Naive thymus-derived CD8-positive, alpha-beta T cell (primary cell): ENCODE measurements around the gene PTCH2. TPM values are rescaled to one million over a fixed set of nuclear protein-coding genes. Genes with fewer than 3 reads are reported as not detected.

Experiments used
- ATAC-seq, 2 donors: fragments of 150-1000 bp; cut with Tn5 transposase in 1 of 2; sonication (Bioruptor Pico), chemical (Tn5 transposase) in 1 of 2; 1 replicate in 1 of 2; 2 replicates in 1 of 2; pipeline ENCODE4 v1.10.0; 2021; ENCODE audit warnings: mild to moderate bottlenecking in 2 of 2, moderate library complexity in 2 of 2
- POLR2A ChIA-PET: fragments of 350-600 bp; sonication (Branson Sonifier 250); formaldehyde crosslinking; loops from one replicate; lab custom pipeline; 2021; ENCODE audit warnings: antibody characterized with exemption; lab: Charles Lee
- DNase-seq, 10 donors: peaks; one replicate each; pipeline versions ENCODE4 v3.0.0 to v3.0.0-alpha.2; 2020 to 2022
- H3K27ac Mint-ChIP-seq, 10 donors: one replicate each; pipeline ENCODE4 v1.8.0; 2020 to 2022; ENCODE audit warnings: mild to moderate bottlenecking in 10 of 10, mixed read lengths in 10 of 10, moderate library complexity in 4 of 10, inconsistent platforms in 1 of 10
- H3K27me3 Mint-ChIP-seq, 5 donors: one replicate each; pipeline ENCODE4 v1.8.0; 2021 to 2022; ENCODE audit warnings: mixed read lengths in 5 of 5
- H3K36me3 Mint-ChIP-seq, 3 donors: one replicate each; pipeline ENCODE4 v1.8.0; 2020 to 2022; ENCODE audit warnings: mixed read lengths in 3 of 3, mild to moderate bottlenecking in 2 of 3, inconsistent platforms in 1 of 3
- H3K4me1 Mint-ChIP-seq, 4 donors: one replicate each; pipeline ENCODE4 v1.8.0; 2021 to 2022; ENCODE audit warnings: mixed read lengths in 4 of 4
- H3K4me3 Mint-ChIP-seq, 10 donors: one replicate each; pipeline ENCODE4 v1.8.0; 2020 to 2022; ENCODE audit warnings: mild to moderate bottlenecking in 10 of 10, mixed read lengths in 10 of 10, moderate library complexity in 6 of 10, inconsistent platforms in 1 of 10
- H3K9me3 Mint-ChIP-seq, 9 donors: one replicate each; pipeline ENCODE4 v1.8.0; 2020 to 2022; ENCODE audit warnings: mixed read lengths in 9 of 9, mild to moderate bottlenecking in 3 of 9, inconsistent platforms in 1 of 9, moderate library complexity in 1 of 9
- polyA plus RNA-seq, 3 donors: library from polyadenylated mRNA; unstranded; fragments of 300-500 nt; fragmentation: Illumina TruSeq; gene quantifications; one replicate each; pipeline ENCODE4 v1.2.3, GENCODE V29; 2021
- total RNA-seq, 8 experiments: library from RNA in 2 of 8; stranded (reverse) in 2 of 8; gene quantifications; one replicate each; pipeline ENCODE4 v1.2.3 and lab custom pipeline; 2021 to 2026

Gene PTCH2, protein sequence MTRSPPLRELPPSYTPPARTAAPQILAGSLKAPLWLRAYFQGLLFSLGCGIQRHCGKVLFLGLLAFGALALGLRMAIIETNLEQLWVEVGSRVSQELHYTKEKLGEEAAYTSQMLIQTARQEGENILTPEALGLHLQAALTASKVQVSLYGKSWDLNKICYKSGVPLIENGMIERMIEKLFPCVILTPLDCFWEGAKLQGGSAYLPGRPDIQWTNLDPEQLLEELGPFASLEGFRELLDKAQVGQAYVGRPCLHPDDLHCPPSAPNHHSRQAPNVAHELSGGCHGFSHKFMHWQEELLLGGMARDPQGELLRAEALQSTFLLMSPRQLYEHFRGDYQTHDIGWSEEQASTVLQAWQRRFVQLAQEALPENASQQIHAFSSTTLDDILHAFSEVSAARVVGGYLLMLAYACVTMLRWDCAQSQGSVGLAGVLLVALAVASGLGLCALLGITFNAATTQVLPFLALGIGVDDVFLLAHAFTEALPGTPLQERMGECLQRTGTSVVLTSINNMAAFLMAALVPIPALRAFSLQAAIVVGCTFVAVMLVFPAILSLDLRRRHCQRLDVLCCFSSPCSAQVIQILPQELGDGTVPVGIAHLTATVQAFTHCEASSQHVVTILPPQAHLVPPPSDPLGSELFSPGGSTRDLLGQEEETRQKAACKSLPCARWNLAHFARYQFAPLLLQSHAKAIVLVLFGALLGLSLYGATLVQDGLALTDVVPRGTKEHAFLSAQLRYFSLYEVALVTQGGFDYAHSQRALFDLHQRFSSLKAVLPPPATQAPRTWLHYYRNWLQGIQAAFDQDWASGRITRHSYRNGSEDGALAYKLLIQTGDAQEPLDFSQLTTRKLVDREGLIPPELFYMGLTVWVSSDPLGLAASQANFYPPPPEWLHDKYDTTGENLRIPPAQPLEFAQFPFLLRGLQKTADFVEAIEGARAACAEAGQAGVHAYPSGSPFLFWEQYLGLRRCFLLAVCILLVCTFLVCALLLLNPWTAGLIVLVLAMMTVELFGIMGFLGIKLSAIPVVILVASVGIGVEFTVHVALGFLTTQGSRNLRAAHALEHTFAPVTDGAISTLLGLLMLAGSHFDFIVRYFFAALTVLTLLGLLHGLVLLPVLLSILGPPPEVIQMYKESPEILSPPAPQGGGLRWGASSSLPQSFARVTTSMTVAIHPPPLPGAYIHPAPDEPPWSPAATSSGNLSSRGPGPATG
- 1 to 10 TPM; 1.6 to 2.0 TPM for total RNA-seq
- polyA plus RNA-seq: not detected
- 0.86 to 2.4 (median 1.7) reads per million in 6 experiments for total RNA-seq (lab: John Stamatoyannopoulos, UW)

DNA sequence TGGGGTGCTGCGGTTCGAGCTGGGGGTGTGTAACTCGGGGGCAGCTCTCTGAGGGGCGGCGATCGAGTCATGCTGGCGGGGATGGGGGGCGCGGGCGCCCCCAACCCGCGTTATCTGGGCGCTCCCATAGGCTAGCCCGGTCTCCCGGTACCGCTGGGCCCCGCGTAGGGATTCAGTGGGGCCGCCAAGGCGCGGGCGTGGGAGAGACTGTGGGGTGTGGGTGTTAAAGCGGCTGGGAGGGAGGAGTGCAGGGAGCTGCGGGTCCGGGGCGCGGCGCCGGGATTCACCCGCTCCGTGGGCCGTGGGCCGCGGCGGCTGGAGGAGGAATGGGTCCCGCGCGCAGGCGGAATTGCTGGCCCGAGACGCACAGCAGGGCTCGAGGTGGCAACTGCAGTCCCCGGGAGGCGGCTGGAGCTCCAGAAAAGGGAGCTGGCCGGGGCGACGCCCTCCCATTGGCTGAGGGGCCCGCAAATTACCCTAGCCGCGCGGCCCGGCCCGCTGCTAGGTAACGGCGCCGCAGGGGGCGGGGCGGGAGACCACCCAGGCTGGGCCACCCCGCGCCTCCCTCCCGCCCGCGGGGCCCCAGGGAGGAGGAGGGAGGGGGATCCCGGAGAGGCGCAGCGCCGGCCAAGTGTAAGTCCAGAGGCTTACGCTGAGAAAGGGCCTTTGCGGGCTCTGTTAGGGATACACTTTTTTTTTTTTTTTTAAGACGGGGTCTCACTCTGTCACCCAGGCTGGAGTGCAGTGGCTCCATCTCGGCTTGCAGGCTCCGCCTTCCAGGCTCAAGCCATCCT lies at the start of gene PTCH2:
PTCH2 (minus strand) TSS at position 392 of the 794 bp plus-strand sequence; CDS start at position 71, 321 bp downstream.
- peaks cover 3 to 8% (median 7%) of the 10 kb centered on the region in 4 donors for H3K4me1 Mint-ChIP-seq
- H3K27me3 Mint-ChIP-seq: peaks cover 0 to 7% (median 3%) of the 10 kb centered on the region in 5 donors
- peak within 1 kb of the TSS; percentile 68 to 81 (median 76) for H3K4me3 Mint-ChIP-seq
- DNase-seq (peak; percentile 20 to 67 (median 36)), ATAC-seq (peak; percentile 83 to 91)
- H3K36me3 Mint-ChIP-seq: no peaks in the 10 kb centered on the region
- no peaks in the 10 kb centered on the region for H3K9me3 Mint-ChIP-seq
- H3K27ac Mint-ChIP-seq: peak within 1 kb of the TSS in 5 of 10 donors; percentile 57 to 76 (median 70)
- POLR2A ChIA-PET: interaction anchor here (0.6 to 2.2 kb wide), 10 partner anchors 24 to 320 kb away, joined by 3 to 12 read pairs (median 4); partner anchors contain the start of genes PLK3, RNU5D-1 and RPS8

- H3K4me1 Mint-ChIP-seq: no peaks in the 10 kb centered on the region
- H3K9me3 Mint-ChIP-seq: peaks cover 0 to 40% (median 20%) of the 10 kb centered on the region in 9 donors
- ATAC-seq (no peak), DNase-seq (no peak)
- no peak overlapping the region for H3K4me3 Mint-ChIP-seq
- no peak overlapping the region for H3K27ac Mint-ChIP-seq
- peaks cover 36 to 69% (median 66%) of the 10 kb centered on the region in 3 donors for H3K36me3 Mint-ChIP-seq
- H3K27me3 Mint-ChIP-seq: no peaks in the 10 kb centered on the region
- POLR2A ChIA-PET: no interaction called here
Observed at GRCh38 chr1:44890007-44890406, 47.0 kb upstream of the PTCH2 start.

DNA sequence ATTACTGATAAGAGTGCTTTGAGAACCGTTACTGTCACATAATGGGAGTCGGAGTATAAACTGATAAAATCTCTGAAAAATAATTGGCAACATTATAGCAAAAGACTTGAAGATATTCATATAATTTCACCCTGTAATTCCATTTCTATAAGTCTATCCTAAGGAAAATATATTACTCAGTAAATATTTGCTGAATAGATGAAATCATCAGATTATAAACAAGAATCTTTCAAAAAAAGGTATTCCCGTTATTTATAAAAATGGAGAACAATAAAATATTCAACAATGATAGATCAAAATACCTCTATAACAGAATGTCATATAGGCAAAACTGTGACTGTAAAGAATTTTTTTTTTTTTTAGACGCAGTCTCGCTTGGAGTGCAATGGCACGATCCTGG lies 42.4 kb upstream of the PTCH2 start:
- H3K9me3 Mint-ChIP-seq: peaks cover 0 to 32% (median 11%) of the 10 kb centered on the region in 9 donors
- POLR2A ChIA-PET: interaction anchor here (0.7 kb wide), 1 partner anchor 8 kb away, joined by 3 read pairs; no protein-coding TSS in a partner anchor

DNA sequence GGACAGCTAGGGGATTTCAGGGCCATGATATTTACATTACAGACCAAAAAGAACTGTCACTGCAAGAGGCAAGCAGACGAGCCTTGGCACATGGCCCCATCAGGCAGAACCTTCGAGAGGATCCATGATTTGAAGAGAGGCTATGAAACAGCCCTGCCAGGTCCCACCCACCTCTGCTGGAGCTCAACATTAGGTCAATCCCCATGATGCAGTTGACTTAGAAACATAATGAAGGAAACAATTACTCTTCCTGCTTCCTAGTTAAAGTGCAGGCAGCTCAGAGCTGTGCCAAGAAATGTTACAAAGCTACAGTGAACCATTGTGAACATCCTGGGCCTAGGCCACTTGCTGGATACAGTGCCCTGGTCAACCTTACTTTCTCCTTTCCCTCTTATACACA lies 41.7 kb upstream of the PTCH2 start:
- H3K4me3 Mint-ChIP-seq: no peak overlapping the region
- POLR2A ChIA-PET: no interaction called here

More for the DNA sequence above, 42.4 kb upstream of the PTCH2 start:
- no peak for ATAC-seq
- no peaks in the 10 kb centered on the region for H3K27me3 Mint-ChIP-seq
- H3K4me3 Mint-ChIP-seq: no peak overlapping the region
- no peak for DNase-seq
- H3K4me1 Mint-ChIP-seq: no peaks in the 10 kb centered on the region
- H3K36me3 Mint-ChIP-seq: peaks cover 21 to 66% (median 62%) of the 10 kb centered on the region in 3 donors
- H3K27ac Mint-ChIP-seq: no peak overlapping the region

GRCh38 chr1:44881011-44881632 lies 38.1 kb upstream of the PTCH2 start:
- no peak for ATAC-seq
- peaks cover 6 to 64% (median 37%) of the 10 kb centered on the region in 3 donors for H3K36me3 Mint-ChIP-seq
- peaks cover 0 to 1% (median 0%) of the 10 kb centered on the region in 4 donors for H3K4me1 Mint-ChIP-seq
- H3K4me3 Mint-ChIP-seq: no peak overlapping the region
- peaks cover 0 to 6% (median 0%) of the 10 kb centered on the region in 9 donors for H3K9me3 Mint-ChIP-seq
- POLR2A ChIA-PET: no interaction called here
- H3K27me3 Mint-ChIP-seq: no peaks in the 10 kb centered on the region
- no peak overlapping the region for H3K27ac Mint-ChIP-seq
- DNase-seq: no peak

More for the DNA sequence above, 41.7 kb upstream of the PTCH2 start:
- ATAC-seq (no peak), DNase-seq (no peak)
- H3K36me3 Mint-ChIP-seq: peaks cover 15 to 65% (median 65%) of the 10 kb centered on the region in 3 donors
- no peaks in the 10 kb centered on the region for H3K4me1 Mint-ChIP-seq
- no peaks in the 10 kb centered on the region for H3K27me3 Mint-ChIP-seq
- peaks cover 0 to 26% (median 9%) of the 10 kb centered on the region in 9 donors for H3K9me3 Mint-ChIP-seq
- peak overlapping the region in 1 of 10 donors; percentile 43 for H3K27ac Mint-ChIP-seq

DNA sequence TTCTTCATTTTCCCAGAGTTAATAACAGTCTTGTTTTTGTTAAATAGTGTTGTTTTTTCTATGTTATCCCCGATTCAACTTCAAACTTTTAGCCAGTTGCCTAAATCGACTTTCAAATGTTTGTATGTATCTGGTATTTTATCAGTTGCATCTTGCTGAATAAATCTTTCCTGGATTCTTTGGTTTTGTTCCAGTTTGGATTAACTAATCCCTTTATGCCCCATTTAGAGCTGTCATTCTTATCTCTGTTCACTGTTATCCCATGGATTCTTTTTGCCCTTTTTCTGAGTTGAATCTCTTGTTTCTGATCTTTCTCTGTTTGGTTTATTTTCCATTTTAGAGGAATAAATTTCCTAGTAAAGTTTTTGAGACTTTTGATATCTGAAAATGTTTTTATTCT lies 31.1 kb upstream of the PTCH2 start:
- Mint-ChIP-seq H3K36me3 (peaks cover 7 to 60% (median 25%) of the 10 kb centered on the region in 3 donors), H3K4me3 (no peak overlapping the region), H3K27me3 (no peaks in the 10 kb centered on the region), H3K9me3 (no peaks in the 10 kb centered on the region), H3K4me1 (peaks cover 0 to 1% (median 0%) of the 10 kb centered on the region in 4 donors), H3K27ac (no peak overlapping the region)
- ATAC-seq: no peak
- POLR2A ChIA-PET: no interaction called here
- DNase-seq: no peak

GRCh38 chr1:44870096-44870495 lies 27.0 kb upstream of the PTCH2 start:
- H3K9me3 Mint-ChIP-seq: no peaks in the 10 kb centered on the region
- H3K27ac Mint-ChIP-seq: peak overlapping the region in 5 of 10 donors; percentile 4 to 69 (median 39)
- H3K27me3 Mint-ChIP-seq: no peaks in the 10 kb centered on the region
- H3K36me3 Mint-ChIP-seq: peaks cover 7 to 59% (median 26%) of the 10 kb centered on the region in 3 donors
- POLR2A ChIA-PET: interaction anchor here (0.7 kb wide), 1 partner anchor 194 kb away, joined by 3 read pairs; no protein-coding TSS in a partner anchor
- H3K4me3 Mint-ChIP-seq: no peak overlapping the region
- H3K4me1 Mint-ChIP-seq: peaks cover 0 to 2% (median 0%) of the 10 kb centered on the region in 4 donors
- DNase-seq: no peak
- no peak for ATAC-seq

DNA sequence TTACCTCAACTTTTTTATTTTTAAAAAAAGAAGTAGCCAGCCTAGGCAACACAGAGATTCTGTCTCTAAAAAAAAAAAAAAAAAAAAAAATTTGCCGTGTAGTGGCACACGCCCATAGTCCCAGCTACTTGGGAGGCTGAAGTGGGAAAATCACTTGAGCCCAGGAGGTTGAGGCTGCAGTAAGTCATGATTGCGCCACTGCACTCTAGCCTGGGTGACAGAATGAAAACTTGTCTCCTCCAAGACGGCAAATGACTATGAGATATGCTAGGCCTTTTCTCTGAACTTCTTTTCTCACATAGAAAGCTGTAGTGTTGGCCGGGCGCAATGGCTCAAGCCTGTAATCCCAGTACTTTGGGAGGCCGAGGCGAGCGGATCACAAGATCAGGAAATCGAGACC lies 24.7 kb upstream of the PTCH2 start:
- H3K27me3 Mint-ChIP-seq: no peaks in the 10 kb centered on the region
- H3K27ac Mint-ChIP-seq: no peak overlapping the region
- POLR2A ChIA-PET: no interaction called here
- H3K4me1 Mint-ChIP-seq: peaks cover 0 to 2% (median 0%) of the 10 kb centered on the region in 4 donors
- no peak overlapping the region for H3K4me3 Mint-ChIP-seq
- H3K36me3 Mint-ChIP-seq: peaks cover 7 to 55% (median 18%) of the 10 kb centered on the region in 3 donors
- DNase-seq (no peak), ATAC-seq (no peak)
- no peaks in the 10 kb centered on the region for H3K9me3 Mint-ChIP-seq

GRCh38 chr1:44862829-44863401 lies 19.9 kb upstream of the PTCH2 start:
- DNase-seq (no peak), ATAC-seq (no peak)
- Mint-ChIP-seq H3K4me3 (no peak overlapping the region), H3K27ac (no peak overlapping the region), H3K4me1 (peaks cover 0 to 11% (median 0%) of the 10 kb centered on the region in 4 donors), H3K36me3 (peaks cover 0 to 29% (median 7%) of the 10 kb centered on the region in 3 donors), H3K27me3 (no peaks in the 10 kb centered on the region), H3K9me3 (no peaks in the 10 kb centered on the region)
- POLR2A ChIA-PET: no interaction called here

GRCh38 chr1:44860891-44861425 lies 17.9 kb upstream of the PTCH2 start:
- H3K9me3 Mint-ChIP-seq: no peaks in the 10 kb centered on the region
- H3K36me3 Mint-ChIP-seq: peaks cover 3 to 39% (median 8%) of the 10 kb centered on the region in 3 donors
- POLR2A ChIA-PET: no interaction called here
- no peaks in the 10 kb centered on the region for H3K27me3 Mint-ChIP-seq
- no peak overlapping the region for H3K4me3 Mint-ChIP-seq
- ATAC-seq (no peak), DNase-seq (no peak)
- peaks cover 0 to 11% (median 0%) of the 10 kb centered on the region in 4 donors for H3K4me1 Mint-ChIP-seq
- peak overlapping the region in 1 of 10 donors; percentile 26 for H3K27ac Mint-ChIP-seq
